ENCODE data around the gene NUDC. TPM values are rescaled to one million over a fixed set of nuclear protein-coding genes. Genes with fewer than 3 reads are reported as not detected.

The NUDC gene
- total and polyA plus RNA-seq, 9 of the 15 experiments (the other 6 are each of a cell fraction or from before 2014, with no cell fraction given) = 9.8 to 234 (median 149) TPM

DNA sequence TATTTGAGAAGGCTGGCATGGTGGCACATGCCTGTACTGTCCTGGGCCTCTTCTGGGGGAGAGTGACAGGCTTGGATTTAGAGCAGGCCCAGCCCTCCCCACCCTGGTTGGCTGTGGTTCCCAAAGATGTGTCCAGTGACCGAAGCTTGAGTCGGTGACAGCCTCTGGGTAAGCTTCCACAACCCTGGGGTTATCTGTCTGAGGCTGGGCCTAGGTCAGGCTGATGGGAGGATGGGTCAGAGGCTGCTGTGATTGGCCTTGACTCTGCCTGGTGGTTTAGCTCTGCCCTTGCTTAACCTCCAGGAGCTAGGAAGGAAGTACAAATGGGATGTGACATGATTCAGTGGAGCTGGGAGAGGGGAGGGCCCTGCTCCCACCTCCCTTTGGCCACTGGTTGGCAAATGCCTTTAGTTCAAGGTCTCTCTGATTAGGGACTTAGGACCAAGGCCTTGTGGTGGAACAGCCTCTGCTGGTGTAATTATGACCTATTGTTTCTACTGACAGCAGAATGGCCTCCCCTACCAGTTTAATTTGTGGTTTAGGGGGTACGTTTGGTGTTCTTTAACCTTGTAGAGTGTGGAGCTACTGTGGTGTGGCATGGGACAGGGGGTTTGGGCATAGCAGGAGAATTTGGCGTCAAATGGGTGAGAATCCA, 16.6 kb downstream of the NUDC start (continued):
- no peak for TF ChIP-seq SAFB2 (IDR thresholded peaks at IDR 0.05; ENCODE audit: borderline replicate concordance, low read depth, low read length, severe bottlenecking)
- TF ChIP-seq POLR2G (IDR thresholded peaks at IDR 0.05; ENCODE audit: low read depth, low read length) = 0 out of 2 replicates have a peak, but pooled peaks have one; percentile 9
- TF ChIP-seq PKNOX1 (IDR thresholded peaks at IDR 0.05) = peak; percentile 31; the same call in 1 of the 2 replicates
- TF ChIP-seq, protein P1, sequence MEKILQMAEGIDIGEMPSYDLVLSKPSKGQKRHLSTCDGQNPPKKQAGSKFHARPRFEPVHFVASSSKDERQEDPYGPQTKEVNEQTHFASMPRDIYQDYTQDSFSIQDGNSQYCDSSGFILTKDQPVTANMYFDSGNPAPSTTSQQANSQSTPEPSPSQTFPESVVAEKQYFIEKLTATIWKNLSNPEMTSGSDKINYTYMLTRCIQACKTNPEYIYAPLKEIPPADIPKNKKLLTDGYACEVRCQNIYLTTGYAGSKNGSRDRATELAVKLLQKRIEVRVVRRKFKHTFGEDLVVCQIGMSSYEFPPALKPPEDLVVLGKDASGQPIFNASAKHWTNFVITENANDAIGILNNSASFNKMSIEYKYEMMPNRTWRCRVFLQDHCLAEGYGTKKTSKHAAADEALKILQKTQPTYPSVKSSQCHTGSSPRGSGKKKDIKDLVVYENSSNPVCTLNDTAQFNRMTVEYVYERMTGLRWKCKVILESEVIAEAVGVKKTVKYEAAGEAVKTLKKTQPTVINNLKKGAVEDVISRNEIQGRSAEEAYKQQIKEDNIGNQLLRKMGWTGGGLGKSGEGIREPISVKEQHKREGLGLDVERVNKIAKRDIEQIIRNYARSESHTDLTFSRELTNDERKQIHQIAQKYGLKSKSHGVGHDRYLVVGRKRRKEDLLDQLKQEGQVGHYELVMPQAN (IDR thresholded peaks at IDR 0.05; ENCODE audit: borderline replicate concordance) = no peak
- no peak for TF ChIP-seq ZNF232 (CRISPR knock-in tag; IDR thresholded peaks at IDR 0.05)
- TF ChIP-seq ZNF140 (CRISPR knock-in tag; IDR thresholded peaks at IDR 0.05) = no peak
- no peak for TF ChIP-seq KLF1 (tag; IDR thresholded peaks at IDR 0.05)
- TF ChIP-seq, protein P2, sequence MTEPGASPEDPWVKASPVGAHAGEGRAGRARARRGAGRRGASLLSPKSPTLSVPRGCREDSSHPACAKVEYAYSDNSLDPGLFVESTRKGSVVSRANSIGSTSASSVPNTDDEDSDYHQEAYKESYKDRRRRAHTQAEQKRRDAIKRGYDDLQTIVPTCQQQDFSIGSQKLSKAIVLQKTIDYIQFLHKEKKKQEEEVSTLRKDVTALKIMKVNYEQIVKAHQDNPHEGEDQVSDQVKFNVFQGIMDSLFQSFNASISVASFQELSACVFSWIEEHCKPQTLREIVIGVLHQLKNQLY (CRISPR knock-in tag; conservative IDR thresholded peaks at IDR 0.05) = no peak
- no peak for TF ChIP-seq RAD51 (IDR thresholded peaks at IDR 0.05; ENCODE audit: borderline replicate concordance, low read depth)
- TF ChIP-seq NFIX (CRISPR knock-in tag; IDR thresholded peaks at IDR 0.05; ENCODE audit: low read depth) = no peak
- TF ChIP-seq ID3 (CRISPR knock-in tag; IDR thresholded peaks at IDR 0.05) = no peak
- TF ChIP-seq ID3 (tag; IDR thresholded peaks at IDR 0.05) = no peak
- peak; percentile 10 for TF ChIP-seq MEIS2 (IDR thresholded peaks at IDR 0.05; ENCODE audit: partially characterized antibody)
- no peak for TF ChIP-seq RHOXF2B (CRISPR knock-in tag; conservative IDR thresholded peaks at IDR 0.05)
- peak; percentile 40; the same call in 1 of the 2 replicates for TF ChIP-seq CTBP1 (IDR thresholded peaks at IDR 0.05; ENCODE audit: borderline replicate concordance)
- no peak for TF ChIP-seq CREB1 (IDR thresholded peaks at IDR 0.05)
- TF ChIP-seq CREB1 (CRISPR knock-in tag; IDR thresholded peaks at IDR 0.05) = no peak
- no peak for TF ChIP-seq ATF3 (IDR thresholded peaks at IDR 0.05)
- no peak for TF ChIP-seq ATF3 (CRISPR knock-in tag; conservative IDR thresholded peaks at IDR 0.05)
- TF ChIP-seq STAT5B (CRISPR knock-in tag; IDR thresholded peaks at IDR 0.05) = no peak
- no peak for TF ChIP-seq THRAP3 (IDR thresholded peaks at IDR 0.05; ENCODE audit: borderline replicate concordance)
- no peak for TF ChIP-seq ZNF778 (CRISPR knock-in tag; IDR thresholded peaks at IDR 0.05)
- TF ChIP-seq POLR2AphosphoS2 (IDR thresholded peaks at IDR 0.05; ENCODE audit: low read length) = no peak
- no peak for TF ChIP-seq YBX1 (IDR thresholded peaks at IDR 0.05)
